ENCODE data around the gene ANKRD11. TPM values are rescaled to one million over a fixed set of nuclear protein-coding genes. Genes with fewer than 3 reads are reported as not detected.
A peak's percentile ranks its signal among the peaks of the same experiment; 100 is the strongest.

The ANKRD11 gene
- total RNA-seq, 1 donor = 97.4 TPM

DNA sequence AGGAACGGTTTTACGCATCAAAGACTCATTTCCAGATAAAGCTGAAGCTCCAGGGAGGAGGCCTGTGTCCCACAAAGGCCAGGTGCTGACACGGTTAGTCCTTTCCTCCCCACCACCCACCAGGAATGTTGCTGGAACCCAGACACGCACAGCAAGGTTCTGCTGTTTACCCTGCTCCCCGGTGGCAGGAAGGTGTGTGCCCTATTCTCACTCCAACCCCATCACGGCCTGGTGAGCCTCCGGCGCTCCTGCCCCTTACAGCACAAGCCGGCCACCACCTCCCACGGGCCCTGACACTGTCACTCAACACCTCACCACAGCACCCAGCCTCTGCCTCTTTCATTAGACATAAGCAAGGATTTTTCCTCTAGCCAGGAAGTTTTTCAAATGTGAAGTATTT lies 47.8 kb downstream of the ANKRD11 start:
- peaks cover 3% of the 10 kb centered on the region for H3K36me3 ChIP-seq (ENCODE audit: insufficient read depth, low read length)
- peak; percentile 86 for DNase-seq (ENCODE audit: insufficient read length, low spot score, missing footprints)
- H4K20me1 ChIP-seq (ENCODE audit: insufficient read depth, low read length) = peaks cover 88% of the 10 kb centered on the region
- H3K9me3 ChIP-seq (ENCODE audit: low read depth, low read length) = no peaks in the 10 kb centered on the region
- TF ChIP-seq, protein P1, sequence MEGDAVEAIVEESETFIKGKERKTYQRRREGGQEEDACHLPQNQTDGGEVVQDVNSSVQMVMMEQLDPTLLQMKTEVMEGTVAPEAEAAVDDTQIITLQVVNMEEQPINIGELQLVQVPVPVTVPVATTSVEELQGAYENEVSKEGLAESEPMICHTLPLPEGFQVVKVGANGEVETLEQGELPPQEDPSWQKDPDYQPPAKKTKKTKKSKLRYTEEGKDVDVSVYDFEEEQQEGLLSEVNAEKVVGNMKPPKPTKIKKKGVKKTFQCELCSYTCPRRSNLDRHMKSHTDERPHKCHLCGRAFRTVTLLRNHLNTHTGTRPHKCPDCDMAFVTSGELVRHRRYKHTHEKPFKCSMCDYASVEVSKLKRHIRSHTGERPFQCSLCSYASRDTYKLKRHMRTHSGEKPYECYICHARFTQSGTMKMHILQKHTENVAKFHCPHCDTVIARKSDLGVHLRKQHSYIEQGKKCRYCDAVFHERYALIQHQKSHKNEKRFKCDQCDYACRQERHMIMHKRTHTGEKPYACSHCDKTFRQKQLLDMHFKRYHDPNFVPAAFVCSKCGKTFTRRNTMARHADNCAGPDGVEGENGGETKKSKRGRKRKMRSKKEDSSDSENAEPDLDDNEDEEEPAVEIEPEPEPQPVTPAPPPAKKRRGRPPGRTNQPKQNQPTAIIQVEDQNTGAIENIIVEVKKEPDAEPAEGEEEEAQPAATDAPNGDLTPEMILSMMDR (IDR thresholded peaks at IDR 0.05; ENCODE audit: extremely low read depth, low read depth, low read length) = no peak
- H2AFZ ChIP-seq (ENCODE audit: low read length) = no peak overlapping the region
- peak overlapping the region; percentile 65 for H3K4me2 ChIP-seq (ENCODE audit: insufficient read depth, low read length)
- H3K79me2 ChIP-seq (ENCODE audit: insufficient read depth, low read length) = peaks cover 99% of the 10 kb centered on the region
- peaks cover 44% of the 10 kb centered on the region for H3K4me1 ChIP-seq (ENCODE audit: insufficient read depth, low read length)
- H3K27ac ChIP-seq (ENCODE audit: low read depth, low read length) = peak overlapping the region; percentile 83
- H3K4me3 ChIP-seq (ENCODE audit: insufficient read depth, low read length) = peak overlapping the region; percentile 33
- H3K27me3 ChIP-seq (ENCODE audit: insufficient read depth, low read length) = no peaks in the 10 kb centered on the region

DNA sequence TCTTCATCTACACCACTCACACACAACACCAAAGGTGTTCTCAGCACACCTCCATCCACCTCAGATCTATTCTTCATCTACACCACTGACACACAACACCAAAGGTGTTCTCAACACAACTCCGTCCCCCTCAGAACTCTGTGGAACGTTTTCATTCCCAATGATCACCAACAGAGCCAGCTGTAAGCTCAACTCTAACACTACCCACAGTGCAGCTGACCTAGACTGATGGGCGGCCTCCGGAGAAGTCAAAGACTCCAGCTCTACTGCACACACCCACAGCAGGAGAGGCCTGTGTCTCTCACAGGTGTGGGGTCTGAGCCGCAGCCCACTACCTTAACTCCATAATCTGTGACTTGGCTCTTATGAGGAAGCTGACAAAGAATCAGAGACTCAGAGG lies 50.7 kb downstream of the ANKRD11 start:
- Histone ChIP-seq H3K27ac (ENCODE audit: low read depth, low read length) (peak overlapping the region; percentile 48), H3K9me3 (ENCODE audit: low read depth, low read length) (no peaks in the 10 kb centered on the region), H2AFZ (ENCODE audit: low read length) (no peak overlapping the region), H3K27me3 (ENCODE audit: insufficient read depth, low read length) (no peaks in the 10 kb centered on the region), H4K20me1 (ENCODE audit: insufficient read depth, low read length) (peaks cover 90% of the 10 kb centered on the region), H3K79me2 (ENCODE audit: insufficient read depth, low read length) (peaks cover 99% of the 10 kb centered on the region), H3K4me2 (ENCODE audit: insufficient read depth, low read length) (no peak overlapping the region), H3K36me3 (ENCODE audit: insufficient read depth, low read length) (peaks cover 3% of the 10 kb centered on the region), H3K4me3 (ENCODE audit: insufficient read depth, low read length) (no peak overlapping the region), H3K4me1 (ENCODE audit: insufficient read depth, low read length) (peaks cover 31% of the 10 kb centered on the region)
- no peak for DNase-seq (ENCODE audit: insufficient read length, low spot score, missing footprints)
- TF ChIP-seq, protein P1 (IDR thresholded peaks at IDR 0.05; ENCODE audit: extremely low read depth, low read depth, low read length) = no peak

DNA sequence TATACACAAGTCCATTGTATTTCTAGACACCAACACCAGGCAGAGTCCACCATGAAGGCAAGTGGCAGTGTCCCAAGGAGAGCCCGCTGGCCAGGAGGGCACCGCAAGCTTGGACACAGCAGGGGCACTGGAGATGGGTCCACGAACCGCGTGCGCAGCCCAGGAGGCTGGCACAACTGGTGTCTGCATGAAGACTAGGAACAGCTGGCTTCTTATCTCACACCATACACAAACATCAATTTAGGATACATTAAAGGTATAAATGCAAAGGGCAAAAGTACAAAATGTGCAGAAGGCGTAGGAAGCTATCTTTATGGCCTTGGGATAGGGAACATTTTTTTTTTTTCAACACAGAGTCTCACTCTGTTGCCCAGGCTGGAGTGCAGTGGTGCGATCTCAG lies 52.4 kb downstream of the ANKRD11 start:
- Histone ChIP-seq H2AFZ (ENCODE audit: low read length) (no peak overlapping the region), H3K4me2 (ENCODE audit: insufficient read depth, low read length) (no peak overlapping the region), H3K36me3 (ENCODE audit: insufficient read depth, low read length) (peaks cover 3% of the 10 kb centered on the region), H3K4me3 (ENCODE audit: insufficient read depth, low read length) (no peak overlapping the region), H3K79me2 (ENCODE audit: insufficient read depth, low read length) (peaks cover 99% of the 10 kb centered on the region), H4K20me1 (ENCODE audit: insufficient read depth, low read length) (peaks cover 90% of the 10 kb centered on the region), H3K4me1 (ENCODE audit: insufficient read depth, low read length) (peaks cover 19% of the 10 kb centered on the region), H3K9me3 (ENCODE audit: low read depth, low read length) (no peaks in the 10 kb centered on the region), H3K27ac (ENCODE audit: low read depth, low read length) (no peak overlapping the region), H3K27me3 (ENCODE audit: insufficient read depth, low read length) (no peaks in the 10 kb centered on the region)
- DNase-seq (ENCODE audit: insufficient read length, low spot score, missing footprints) = no peak
- TF ChIP-seq, protein P1 (IDR thresholded peaks at IDR 0.05; ENCODE audit: extremely low read depth, low read depth, low read length) = no peak

DNA sequence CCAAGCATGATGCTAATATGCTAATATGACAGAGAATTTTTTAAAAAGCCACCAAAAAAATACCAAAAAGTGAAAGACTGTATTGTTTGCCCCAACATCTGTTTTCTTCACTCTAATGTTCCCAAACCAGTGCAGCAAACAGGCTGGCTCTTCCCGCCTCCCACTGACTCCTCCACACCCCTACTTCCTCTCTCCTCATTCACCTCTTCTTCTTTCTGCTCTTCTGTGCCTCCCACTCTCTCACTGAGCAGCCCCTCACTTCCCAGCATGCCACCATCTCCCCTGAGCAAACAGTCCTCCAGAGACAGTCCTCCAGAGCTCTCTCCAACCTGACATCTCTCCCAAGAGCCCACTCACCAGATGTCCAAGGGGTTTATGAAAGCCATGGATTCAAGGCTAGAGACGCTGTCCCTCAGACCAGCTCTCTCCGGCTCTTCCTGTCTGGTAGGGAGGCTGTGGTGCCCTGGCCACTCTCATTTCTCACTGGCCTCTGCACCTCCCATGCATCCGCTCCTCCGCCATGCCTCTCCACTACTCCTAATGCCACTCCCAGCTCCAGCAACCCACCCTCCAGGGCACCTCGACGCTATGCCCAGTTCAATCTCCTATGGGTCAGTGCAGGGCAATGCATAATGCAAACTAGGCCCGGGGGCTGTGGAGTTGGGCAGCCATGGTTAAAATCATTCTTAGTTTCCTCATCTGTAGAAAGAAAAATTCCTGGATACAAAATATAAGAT lies 52.9 kb downstream of the ANKRD11 start:
- Histone ChIP-seq H3K27me3 (ENCODE audit: insufficient read depth, low read length) (no peaks in the 10 kb centered on the region), H3K4me2 (ENCODE audit: insufficient read depth, low read length) (no peak overlapping the region), H3K79me2 (ENCODE audit: insufficient read depth, low read length) (peaks cover 100% of the 10 kb centered on the region), H3K36me3 (ENCODE audit: insufficient read depth, low read length) (peaks cover 3% of the 10 kb centered on the region), H3K4me1 (ENCODE audit: insufficient read depth, low read length) (peaks cover 13% of the 10 kb centered on the region), H2AFZ (ENCODE audit: low read length) (no peak overlapping the region), H3K9me3 (ENCODE audit: low read depth, low read length) (no peaks in the 10 kb centered on the region), H3K4me3 (ENCODE audit: insufficient read depth, low read length) (no peak overlapping the region), H3K27ac (ENCODE audit: low read depth, low read length) (no peak overlapping the region), H4K20me1 (ENCODE audit: insufficient read depth, low read length) (peaks cover 91% of the 10 kb centered on the region)
- TF ChIP-seq, protein P1 (IDR thresholded peaks at IDR 0.05; ENCODE audit: extremely low read depth, low read depth, low read length) = no peak
- DNase-seq (ENCODE audit: insufficient read length, low spot score, missing footprints) = no peak
